OCI-LY3 (cell line): Measurements from ENCODE around the gene CD300H.

ENCODE experiments used
- CTCF ChIP-seq: fragments of 200-600, 300-600 bp; sonication (generic); IDR thresholded peaks from 2 replicates; pipeline ENCODE4 v1.5.1; 2014; ENCODE audit warnings: antibody characterized with exemption, low read length, low read depth
- EZH2phosphoT487 ChIP-seq: fragments of 200-600 bp; shearing (Covaris generic); IDR thresholded peaks from 2 replicates; pipeline ENCODE4 v1.6.1; 2018; ENCODE audit warnings: antibody characterized with exemption, mixed run types, low read depth

- TF ChIP-seq CTCF (no peak), EZH2phosphoT487 (no peak)
Observed at GRCh38 chr17:74599448-74599939, 32.2 kb upstream of the CD300H start.
